HG03103 (cell line): ENCODE measurements around the gene PDSS2.
"Not testable (repeated sequence)": the region's sequence is repeated elsewhere in the genome, so short reads cannot be mapped to it uniquely, and the experiment has no call there.

Source experiments
- ATAC-seq: cut with Tn5 transposase; IDR thresholded peaks from one replicate; pipeline ENCODE4 v1.9.1; 2021; ENCODE audit warnings: low read depth; ENCODE audit not compliant: unreplicated experiment

The PDSS2 gene

GRCh38 chr6:107230448-107230847 lies 228.9 kb downstream of the PDSS2 start:
- no peak for ATAC-seq

GRCh38 chr6:107230024-107230423 lies 229.3 kb downstream of the PDSS2 start:
- no peak for ATAC-seq

GRCh38 chr6:107228754-107229153 lies 230.6 kb downstream of the PDSS2 start:
- ATAC-seq: no peak

GRCh38 chr6:107221519-107221918 lies 237.8 kb downstream of the PDSS2 start:
- ATAC-seq: no peak

- ATAC-seq: no peak
Measured at GRCh38 chr6:107219851-107220250, 239.5 kb downstream of the PDSS2 start.

GRCh38 chr6:107218142-107218541 lies 241.2 kb downstream of the PDSS2 start:
- no peak for ATAC-seq

- no peak for ATAC-seq
Measured at GRCh38 chr6:107217248-107217647, 242.1 kb downstream of the PDSS2 start.

- no peak for ATAC-seq
Measured at GRCh38 chr6:107216197-107216933, 243.0 kb downstream of the PDSS2 start.

- no peak for ATAC-seq
Measured at GRCh38 chr6:107215334-107215733, 244.0 kb downstream of the PDSS2 start.

GRCh38 chr6:107214655-107215054 lies 244.7 kb downstream of the PDSS2 start:
- ATAC-seq: no peak

GRCh38 chr6:107209406-107210305 lies 249.7 kb downstream of the PDSS2 start:
- no peak for ATAC-seq

GRCh38 chr6:107207251-107207873 lies 252.0 kb downstream of the PDSS2 start:
- ATAC-seq: no peak

GRCh38 chr6:107205058-107205998 lies 254.0 kb downstream of the PDSS2 start:
- no peak for ATAC-seq

GRCh38 chr6:107202876-107203468 lies 256.4 kb downstream of the PDSS2 start:
- ATAC-seq: no peak

GRCh38 chr6:107198631-107199416 lies 260.5 kb downstream of the PDSS2 start:
- ATAC-seq: no peak

GRCh38 chr6:107196152-107196551 lies 263.2 kb downstream of the PDSS2 start:
- ATAC-seq: no peak

- not testable (repeated sequence) for ATAC-seq
Measured at GRCh38 chr6:107194723-107195122, 264.6 kb downstream of the PDSS2 start.

- no peak for ATAC-seq
Measured at GRCh38 chr6:107192830-107193229, 266.5 kb downstream of the PDSS2 start.

- ATAC-seq: no peak
Measured at GRCh38 chr6:107187630-107188029, 271.7 kb downstream of the PDSS2 start.
